GM19372 (cell line): Measurements from ENCODE around the gene LRRC8D.
"Not testable (repeated sequence)": the region's sequence is repeated elsewhere in the genome, so short reads cannot be mapped to it uniquely, and the experiment has no call there.

Experiments
- ATAC-seq: cut with Tn5 transposase; IDR thresholded peaks from one replicate; pipeline ENCODE4 v1.9.1; 2021; ENCODE audit warnings: mild to moderate bottlenecking, low read depth, moderate library complexity; ENCODE audit not compliant: unreplicated experiment

The LRRC8D gene

GRCh38 chr1:89908672-89909436 lies 88.0 kb downstream of the LRRC8D start:
- no peak for ATAC-seq

- no peak for ATAC-seq
These were observed 89.4 kb downstream of the LRRC8D start for GRCh38 chr1:89910268-89910667.

GRCh38 chr1:89910780-89911179 lies 89.9 kb downstream of the LRRC8D start:
- ATAC-seq, result no peak

- ATAC-seq, result no peak
These were observed 90.6 kb downstream of the LRRC8D start for GRCh38 chr1:89911191-89911991.

GRCh38 chr1:89912073-89912472 lies 91.2 kb downstream of the LRRC8D start:
- no peak for ATAC-seq

GRCh38 chr1:89913353-89914095 lies 92.7 kb downstream of the LRRC8D start:
- no peak for ATAC-seq

GRCh38 chr1:89917353-89917752 lies 96.5 kb downstream of the LRRC8D start:
- no peak for ATAC-seq

GRCh38 chr1:89918127-89918793 lies 97.4 kb downstream of the LRRC8D start:
- no peak for ATAC-seq

GRCh38 chr1:89918794-89919155 lies 97.9 kb downstream of the LRRC8D start:
- no peak for ATAC-seq

GRCh38 chr1:89919174-89919573 lies 98.3 kb downstream of the LRRC8D start:
- no peak for ATAC-seq

- ATAC-seq, result no peak
These were observed 102.1 kb downstream of the LRRC8D start for GRCh38 chr1:89922911-89923310.

GRCh38 chr1:89923517-89923916 lies 102.7 kb downstream of the LRRC8D start:
- ATAC-seq, result no peak

GRCh38 chr1:89924075-89924474 lies 103.2 kb downstream of the LRRC8D start:
- not testable (repeated sequence) for ATAC-seq

- ATAC-seq, result no peak
These were observed 106.2 kb downstream of the LRRC8D start for GRCh38 chr1:89927049-89927448.

GRCh38 chr1:89927478-89927877 lies 106.6 kb downstream of the LRRC8D start:
- no peak for ATAC-seq

- no peak for ATAC-seq
These were observed 107.7 kb downstream of the LRRC8D start for GRCh38 chr1:89928506-89928905.

- ATAC-seq, result no peak
These were observed 108.7 kb downstream of the LRRC8D start for GRCh38 chr1:89929467-89930063.

GRCh38 chr1:89930579-89930978 lies 109.7 kb downstream of the LRRC8D start:
- ATAC-seq, result no peak

- no peak for ATAC-seq
These were observed 111.1 kb downstream of the LRRC8D start for GRCh38 chr1:89931964-89932363.
